Right ventricle myocardium superior (tissue), 1 donor: ENCODE measurements around the gene LHX3. TPM values are rescaled to one million over a fixed set of nuclear protein-coding genes. Genes with fewer than 3 reads are reported as not detected.

Experiments used
- ATAC-seq: fragments of 200-7000 bp; cut with Tn5 transposase; one replicate; pipeline ENCODE4 v1.9.1; 2020; ENCODE audit warnings: mild to moderate bottlenecking; ENCODE audit not compliant: poor library complexity
- DNase-seq: peaks from one replicate; pipeline ENCODE4 v3.0.0-alpha.2; 2020
- intact Hi-C: fragments of 100-400 bp; cut with DNase I; formaldehyde crosslinking; loops from one replicate; pipeline ENCODE4 v1.11.2; 2022
- total RNA-seq: library from RNA; stranded (reverse); fragmentation: NEBNext Ultra II Directional; extraction: Animal tissue kit (Norgen Biotek cat#: 25700); gene quantifications from one replicate; pipeline ENCODE4 v1.2.1, GENCODE V29; 2021
- donor health status: DM: no; HTN: yes; CAD: no; lungs with severe emphysema.

The LHX3 gene
- total RNA-seq, 1 donor from 2014 or later, result not detected

GRCh38 chr9:136212345-136212950, 7.5 kb upstream of the LHX3 start:
- ATAC-seq (no peak), DNase-seq (no peak)
- intact Hi-C loops, result no loop called here

- DNase-seq, result no peak
- intact Hi-C loops, result no loop called here
- no peak for ATAC-seq
Observed at GRCh38 chr9:136211441-136212344, 6.8 kb upstream of the LHX3 start.

- no peak for DNase-seq
- intact Hi-C loops, result no loop called here
- ATAC-seq, result no peak
Observed at GRCh38 chr9:136211006-136211405, 6.1 kb upstream of the LHX3 start.

GRCh38 chr9:136210276-136210675, 5.3 kb upstream of the LHX3 start:
- intact Hi-C loops, result no loop called here
- ATAC-seq (no peak), DNase-seq (no peak)

- no peak for DNase-seq
- no peak for ATAC-seq
- intact Hi-C loops, result no loop called here
Observed at GRCh38 chr9:136209786-136210185, 4.9 kb upstream of the LHX3 start.

GRCh38 chr9:136209232-136209631, 4.3 kb upstream of the LHX3 start:
- intact Hi-C loops, result no loop called here
- DNase-seq, result no peak
- no peak for ATAC-seq

GRCh38 chr9:136208675-136209074, 3.7 kb upstream of the LHX3 start:
- intact Hi-C loops, result no loop called here
- DNase-seq, result no peak
- no peak for ATAC-seq

GRCh38 chr9:136207616-136208015, 2.7 kb upstream of the LHX3 start:
- no peak for ATAC-seq
- intact Hi-C loops, result no loop called here
- no peak for DNase-seq

- no peak for DNase-seq
- intact Hi-C loops, result no loop called here
- no peak for ATAC-seq
Observed at GRCh38 chr9:136206602-136207275, 1.8 kb upstream of the LHX3 start.

GRCh38 chr9:136205707-136205992, 722 bp upstream of the LHX3 start:
- intact Hi-C loops, result no loop called here
- DNase-seq (no peak), ATAC-seq (no peak)

GRCh38 chr9:136204145-136204805, 653 bp downstream of the LHX3 start:
- intact Hi-C loops, result no loop called here
- DNase-seq (no peak), ATAC-seq (no peak)

GRCh38 chr9:136203408-136204144, 1.4 kb downstream of the LHX3 start:
- no peak for DNase-seq
- no peak for ATAC-seq
- intact Hi-C loops, result no loop called here

GRCh38 chr9:136202454-136203407, 2.2 kb downstream of the LHX3 start:
- intact Hi-C loops, result no loop called here
- DNase-seq (no peak), ATAC-seq (no peak)

- intact Hi-C loops, result no loop called here
- DNase-seq (no peak), ATAC-seq (peak; percentile 64)
Observed at GRCh38 chr9:136201609-136202453, 3.1 kb downstream of the LHX3 start.

GRCh38 chr9:136201174-136201573, 3.8 kb downstream of the LHX3 start:
- intact Hi-C loops, result no loop called here
- ATAC-seq (no peak), DNase-seq (no peak)

- ATAC-seq, result no peak
- intact Hi-C loops, result no loop called here
Observed at GRCh38 chr9:136200424-136200823, 4.5 kb downstream of the LHX3 start.

More at GRCh38 chr9:136200424-136200823, 4.5 kb downstream of the LHX3 start:
- DNase-seq, result no peak
